Activated T-helper 2 cell treated with anti-CD3 and anti-CD28 coated beads, Interferon-gamma antibody, Interleukin-2, Interleukin-4, amounts not matched to agents 10 μg/mL and 5 μg/mL and 100 μg/mL, durations not matched to agents 14 hours and 24 hours and 36 hours (primary cell): ENCODE data around the gene TXLNB. TPM values are rescaled to one million over a fixed set of nuclear protein-coding genes. Genes with fewer than 3 reads are reported as not detected.

Experiments used
- DNase-seq: peaks from one replicate; pipeline ENCODE4 v3.0.0; 2021; ENCODE audit warnings: low spot score
- H3K27ac Mint-ChIP-seq: one replicate; pipeline ENCODE4 v1.8.0; 2021; ENCODE audit warnings: mixed read lengths
- H3K27me3 Mint-ChIP-seq: one replicate; pipeline ENCODE4 v1.8.0; 2021; ENCODE audit warnings: low read depth, mixed read lengths
- H3K36me3 Mint-ChIP-seq: one replicate; pipeline ENCODE4 v1.8.0; 2021; ENCODE audit warnings: low read depth, mixed read lengths
- H3K4me1 Mint-ChIP-seq: one replicate; pipeline ENCODE4 v1.8.0; 2021; ENCODE audit warnings: low read depth, mixed read lengths
- H3K4me3 Mint-ChIP-seq: one replicate; pipeline ENCODE4 v1.8.0; 2021; ENCODE audit warnings: low read depth, mild to moderate bottlenecking, moderate library complexity, mixed read lengths
- H3K9me3 Mint-ChIP-seq: one replicate; pipeline ENCODE4 v1.8.0; 2021; ENCODE audit warnings: mixed read lengths
- intact Hi-C: fragments of 100-400 bp; cut with micrococcal nuclease; formaldehyde crosslinking; loops from one replicate; pipeline ENCODE4 v1.15.1; 2023
- total RNA-seq: library from RNA; stranded (reverse); gene quantifications from 2 replicates; pipeline ENCODE4 v1.2.3, GENCODE V29; 2022

The TXLNB gene
- total RNA-seq, 1 donor from 2014 or later: 0.05 TPM

DNA sequence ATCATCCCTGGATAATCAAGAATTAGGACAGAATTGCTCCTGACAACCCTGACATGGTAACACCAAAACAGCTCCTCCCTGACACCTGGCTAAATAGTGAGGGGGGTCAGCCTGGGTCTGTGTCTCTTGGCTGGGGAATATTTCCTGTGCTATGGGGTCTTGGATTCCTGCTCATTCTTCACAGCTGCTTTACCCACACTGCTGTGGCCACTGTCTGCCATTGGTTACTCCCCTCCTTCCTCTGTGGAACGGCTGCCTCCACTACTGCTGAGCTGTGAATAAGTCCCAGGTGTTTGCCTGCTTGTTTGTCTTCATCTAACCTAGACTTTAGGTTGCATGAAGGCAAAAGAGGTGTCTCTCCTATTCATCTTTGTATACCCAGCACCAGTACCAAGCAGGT is 33.9 kb upstream of the TXLNB start:
- no peak for DNase-seq
- Mint-ChIP-seq H3K27me3 (no peaks in the 10 kb centered on the region), H3K9me3 (peaks cover 24% of the 10 kb centered on the region), H3K36me3 (peaks cover 14% of the 10 kb centered on the region), H3K4me1 (peaks cover 22% of the 10 kb centered on the region), H3K4me3 (no peak overlapping the region), H3K27ac (peak overlapping the region; percentile 45)
- intact Hi-C loops: no loop called here

DNA sequence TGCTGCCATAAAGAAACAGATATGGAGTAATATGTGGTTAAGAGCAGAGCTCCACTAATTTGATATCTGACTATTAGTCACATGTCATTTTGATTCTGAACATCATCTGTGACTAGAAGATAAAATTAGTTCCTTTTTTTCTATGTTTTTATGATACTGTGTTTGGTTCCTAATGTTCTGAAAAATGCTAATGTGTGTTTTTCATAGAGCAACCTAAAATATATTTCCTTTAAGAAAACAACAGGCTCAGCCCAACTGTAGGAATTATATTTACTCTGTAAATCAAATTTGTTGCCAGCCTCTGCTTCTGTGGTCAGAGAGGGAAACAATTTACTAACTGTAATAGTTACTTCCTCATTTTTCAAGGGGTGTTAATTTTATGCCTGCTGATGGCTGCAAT is 33.3 kb upstream of the TXLNB start:
- Mint-ChIP-seq H3K36me3 (peaks cover 14% of the 10 kb centered on the region), H3K4me3 (no peak overlapping the region), H3K27me3 (no peaks in the 10 kb centered on the region), H3K9me3 (peaks cover 24% of the 10 kb centered on the region), H3K27ac (no peak overlapping the region), H3K4me1 (peaks cover 20% of the 10 kb centered on the region)
- intact Hi-C loops: no loop called here
- DNase-seq: no peak

DNA sequence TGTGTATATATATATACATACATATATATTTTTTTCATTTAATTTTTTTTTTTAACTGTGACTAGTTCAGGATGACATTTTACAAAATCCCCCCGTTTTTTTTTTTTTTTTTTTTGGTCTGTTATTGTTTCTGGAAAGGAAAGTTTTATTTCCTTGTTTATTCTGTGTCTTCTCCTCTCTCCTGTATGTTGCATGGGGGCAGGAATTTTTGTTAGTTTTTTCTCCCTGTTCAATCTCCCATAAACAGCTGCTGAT is 32.4 kb upstream of the TXLNB start:
- Mint-ChIP-seq H3K27ac (peak overlapping the region; percentile 95), H3K4me3 (no peak overlapping the region), H3K36me3 (peaks cover 14% of the 10 kb centered on the region), H3K4me1 (peaks cover 19% of the 10 kb centered on the region), H3K27me3 (no peaks in the 10 kb centered on the region), H3K9me3 (peaks cover 24% of the 10 kb centered on the region)
- intact Hi-C loops: no loop called here
- no peak for DNase-seq

DNA sequence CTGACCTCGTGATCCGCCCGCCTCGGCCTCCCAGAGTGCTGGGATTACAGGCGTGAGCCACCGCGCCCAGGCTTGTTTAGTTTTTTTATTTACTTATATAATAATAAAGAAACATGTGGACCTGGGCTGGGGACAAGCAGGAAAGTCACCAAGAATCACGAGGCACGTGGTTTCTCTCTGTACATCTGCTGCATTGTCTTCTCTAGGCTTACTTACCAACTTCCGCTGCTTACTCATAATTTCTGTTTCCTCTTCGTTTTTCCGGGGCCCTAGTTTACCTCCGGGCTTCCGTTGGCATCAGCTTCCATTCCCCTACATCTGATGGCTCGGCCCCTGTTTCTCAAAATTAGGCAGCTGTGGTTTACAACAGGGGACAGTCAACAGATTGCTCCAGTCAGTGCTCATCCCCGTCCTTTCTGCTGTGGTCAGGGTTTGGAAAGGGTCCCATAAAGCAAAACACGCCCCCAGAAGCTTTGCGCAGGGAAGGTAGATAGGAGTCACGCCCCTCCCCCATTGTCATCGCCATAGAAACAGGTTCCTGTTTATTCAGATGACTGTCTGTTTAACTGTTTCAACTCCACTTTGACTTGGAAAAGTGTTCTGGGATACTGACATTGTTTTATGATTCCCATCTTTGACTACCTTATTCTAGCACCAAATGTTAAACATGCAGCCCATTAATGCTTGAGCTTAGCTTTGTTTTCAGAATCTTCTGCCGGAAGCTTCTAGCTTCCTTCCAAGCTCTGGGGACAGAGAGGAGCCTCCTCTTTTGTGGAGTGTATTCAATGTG is 31.9 kb upstream of the TXLNB start:
- peaks cover 24% of the 10 kb centered on the region for H3K9me3 Mint-ChIP-seq
- intact Hi-C loops: loop anchor here (1.0 kb wide), 3 partner anchors 15 to 198 kb away; no protein-coding TSS in a partner anchor
- peak; percentile 71 for DNase-seq
- H3K27ac Mint-ChIP-seq: peak overlapping the region; percentile 95
- H3K27me3 Mint-ChIP-seq: no peaks in the 10 kb centered on the region
- H3K36me3 Mint-ChIP-seq: peaks cover 14% of the 10 kb centered on the region
- peaks cover 19% of the 10 kb centered on the region for H3K4me1 Mint-ChIP-seq
- H3K4me3 Mint-ChIP-seq: peak overlapping the region; percentile 69

DNA sequence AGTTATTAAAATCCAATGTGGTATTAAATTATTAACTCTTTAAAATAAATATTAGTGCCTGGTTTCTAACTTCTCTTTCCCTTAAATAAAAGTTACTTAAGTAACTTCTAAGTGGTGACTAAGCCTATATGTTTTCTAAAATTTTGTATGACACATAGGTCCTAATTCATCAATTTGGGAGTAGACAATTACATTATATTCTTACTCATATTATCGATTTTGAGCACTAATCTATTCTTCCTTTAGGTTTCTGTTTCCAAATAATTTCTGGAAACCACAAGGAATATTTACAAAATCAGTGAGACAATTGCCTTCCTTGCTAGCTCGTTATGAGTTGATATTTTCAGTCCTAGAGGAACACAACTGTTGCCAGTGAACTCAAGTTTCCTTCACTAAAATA is 28.3 kb upstream of the TXLNB start:
- Mint-ChIP-seq H3K9me3 (peaks cover 19% of the 10 kb centered on the region), H3K4me3 (no peak overlapping the region), H3K27ac (no peak overlapping the region), H3K4me1 (peaks cover 20% of the 10 kb centered on the region), H3K27me3 (no peaks in the 10 kb centered on the region), H3K36me3 (peaks cover 22% of the 10 kb centered on the region)
- intact Hi-C loops: no loop called here
- no peak for DNase-seq

DNA sequence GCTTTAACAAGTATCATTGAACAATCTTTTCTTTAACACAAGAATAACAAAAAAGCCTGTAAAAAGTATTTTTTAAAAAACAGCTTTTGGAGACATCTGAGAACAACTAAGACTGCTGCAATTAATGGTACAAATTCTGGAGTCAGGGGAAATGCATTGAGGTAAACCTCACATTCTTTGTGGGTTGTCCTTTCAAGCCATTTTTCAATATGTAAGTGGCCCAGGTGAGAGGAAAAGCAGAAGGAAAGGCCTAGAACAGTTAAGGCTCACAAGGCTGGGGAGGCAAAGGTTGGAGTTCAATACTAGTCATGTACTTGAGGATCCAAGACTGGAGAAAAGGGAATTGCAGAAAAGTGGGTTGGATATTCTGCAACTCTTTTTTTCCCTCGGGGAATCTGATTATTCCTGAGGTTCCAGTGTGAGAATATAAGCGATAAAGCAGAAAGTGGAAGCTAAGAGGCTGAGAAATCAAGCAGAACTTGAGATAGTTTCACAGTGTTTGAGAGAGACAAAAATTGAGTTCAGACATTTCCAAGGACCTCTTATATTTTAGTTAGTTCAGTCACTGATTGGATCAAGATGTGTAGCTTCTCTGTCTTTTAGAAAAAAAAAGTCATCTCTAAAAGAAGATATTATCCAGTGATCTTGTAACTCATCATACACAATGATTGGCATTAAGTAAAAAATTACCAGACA is 25.0 kb upstream of the TXLNB start:
- Mint-ChIP-seq H3K27ac (no peak overlapping the region), H3K4me1 (peaks cover 5% of the 10 kb centered on the region), H3K27me3 (no peaks in the 10 kb centered on the region), H3K4me3 (no peak overlapping the region), H3K36me3 (peaks cover 8% of the 10 kb centered on the region), H3K9me3 (peaks cover 4% of the 10 kb centered on the region)
- DNase-seq: no peak
- intact Hi-C loops: no loop called here

DNA sequence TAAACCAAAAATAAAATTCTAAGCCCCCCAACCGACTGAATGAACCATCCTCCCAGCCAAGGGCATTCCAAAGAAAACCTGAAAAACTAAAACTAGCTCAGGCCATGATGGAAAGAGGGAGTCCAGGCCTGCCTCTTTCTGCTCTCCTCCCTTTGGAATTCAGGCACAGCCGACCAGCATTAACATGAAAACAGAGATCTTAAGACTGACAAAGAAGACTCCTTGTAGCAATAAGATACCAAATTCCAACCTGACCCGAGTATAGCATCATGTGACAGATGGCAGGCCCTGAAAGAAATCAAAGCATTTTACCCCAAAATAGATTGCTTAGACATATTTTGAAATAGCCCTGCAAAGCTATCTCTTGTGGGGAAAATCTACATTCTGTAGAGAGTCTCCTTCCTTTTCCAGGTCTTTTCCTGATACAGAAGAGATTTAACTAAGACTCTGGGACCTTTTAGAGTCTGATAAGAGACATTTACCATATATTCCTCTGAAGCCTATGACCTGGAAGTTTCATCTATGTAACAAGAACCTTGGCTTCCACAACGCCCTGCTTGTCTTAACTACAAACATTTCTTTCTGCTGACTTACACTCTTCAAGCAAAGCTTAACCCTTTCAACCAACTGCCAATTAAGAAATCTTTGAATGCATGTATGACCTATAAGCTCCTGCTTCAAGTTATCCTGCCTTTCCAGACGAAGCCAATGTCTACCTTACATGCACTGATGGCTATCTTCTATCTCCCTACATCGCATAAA is 22.2 kb upstream of the TXLNB start:
- H3K27me3 Mint-ChIP-seq: no peaks in the 10 kb centered on the region
- peaks cover 16% of the 10 kb centered on the region for H3K4me1 Mint-ChIP-seq
- intact Hi-C loops: no loop called here
- no peak overlapping the region for H3K4me3 Mint-ChIP-seq
- no peak overlapping the region for H3K27ac Mint-ChIP-seq
- peaks cover 4% of the 10 kb centered on the region for H3K9me3 Mint-ChIP-seq
- peaks cover 8% of the 10 kb centered on the region for H3K36me3 Mint-ChIP-seq
- DNase-seq: no peak

DNA sequence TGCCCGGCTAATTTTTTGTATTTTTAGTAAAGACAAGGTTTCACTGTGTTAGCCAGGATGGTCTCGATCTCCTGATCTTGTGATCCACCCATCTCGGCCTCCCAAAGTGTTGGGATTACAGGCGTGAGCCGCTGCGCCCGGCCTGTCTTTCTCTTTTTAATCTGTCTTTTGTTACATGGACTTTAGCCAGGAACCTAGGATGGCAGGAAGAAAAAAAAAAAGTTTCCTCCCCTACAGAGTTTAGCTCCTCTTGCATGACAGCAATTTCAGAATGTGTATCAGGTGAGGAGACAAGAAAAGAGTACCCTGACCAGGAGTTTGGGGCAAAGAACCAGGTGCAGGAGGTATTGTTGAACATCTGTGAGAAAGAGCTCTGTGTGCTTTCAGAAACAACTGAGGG is 21.4 kb upstream of the TXLNB start:
- DNase-seq: no peak
- H3K36me3 Mint-ChIP-seq: peaks cover 8% of the 10 kb centered on the region
- peaks cover 24% of the 10 kb centered on the region for H3K4me1 Mint-ChIP-seq
- H3K27ac Mint-ChIP-seq: no peak overlapping the region
- no peak overlapping the region for H3K4me3 Mint-ChIP-seq
- peaks cover 2% of the 10 kb centered on the region for H3K9me3 Mint-ChIP-seq
- intact Hi-C loops: no loop called here
- H3K27me3 Mint-ChIP-seq: no peaks in the 10 kb centered on the region

DNA sequence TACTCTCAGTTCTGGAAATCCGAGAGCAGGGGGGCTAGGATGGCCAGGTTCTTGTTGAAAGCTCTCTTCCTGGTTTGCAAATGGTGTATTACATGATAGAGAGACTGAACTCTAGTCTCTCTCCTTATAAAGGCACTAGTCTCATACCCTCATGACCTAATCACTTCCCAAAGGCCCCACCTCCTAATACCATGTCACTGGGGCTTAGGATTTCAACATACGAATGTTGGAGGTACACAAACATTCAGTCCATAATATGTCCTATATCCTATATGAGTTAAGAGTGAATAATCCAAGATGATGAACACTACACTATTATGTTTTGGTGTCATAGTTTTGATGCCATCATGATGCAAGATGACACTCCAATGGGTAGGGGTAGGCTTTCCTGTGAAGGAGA is 20.0 kb upstream of the TXLNB start:
- no peak overlapping the region for H3K27ac Mint-ChIP-seq
- intact Hi-C loops: no loop called here
- H3K4me1 Mint-ChIP-seq: peaks cover 28% of the 10 kb centered on the region
- H3K9me3 Mint-ChIP-seq: no peaks in the 10 kb centered on the region
- H3K27me3 Mint-ChIP-seq: no peaks in the 10 kb centered on the region
- no peak overlapping the region for H3K4me3 Mint-ChIP-seq
- no peak for DNase-seq
- peaks cover 4% of the 10 kb centered on the region for H3K36me3 Mint-ChIP-seq

DNA sequence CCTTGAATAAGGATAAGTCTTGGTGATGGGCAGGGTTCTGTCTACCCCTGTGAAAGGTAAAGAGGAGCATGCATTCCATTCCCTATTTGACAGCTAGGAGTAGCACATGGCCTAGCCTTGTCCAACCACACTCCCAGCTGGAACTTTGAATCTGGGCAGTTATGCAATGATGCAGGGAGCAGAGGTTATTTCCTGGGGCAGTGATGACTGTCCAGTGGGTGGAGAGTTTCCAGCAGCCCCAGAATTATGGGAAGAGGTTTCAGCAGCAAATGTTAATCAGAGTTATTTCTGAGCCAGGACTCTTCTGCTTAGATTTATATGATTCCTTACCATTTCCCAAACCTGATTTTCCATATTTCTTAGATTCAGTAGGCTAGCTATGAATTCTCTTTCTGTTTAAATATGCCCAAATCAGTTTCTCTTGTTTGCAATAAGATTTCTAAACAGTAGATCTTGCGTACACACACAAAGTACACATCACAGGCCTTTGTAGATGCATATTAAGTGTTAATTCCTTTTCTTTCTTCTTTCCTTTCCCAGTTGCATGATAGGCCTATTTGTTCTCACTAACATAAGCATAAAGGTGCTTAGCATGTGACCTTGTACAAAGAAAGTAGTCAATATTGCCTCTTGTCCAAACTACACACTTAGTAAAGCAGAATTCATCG is 17.3 kb upstream of the TXLNB start:
- no peaks in the 10 kb centered on the region for H3K9me3 Mint-ChIP-seq
- no peaks in the 10 kb centered on the region for H3K27me3 Mint-ChIP-seq
- H3K36me3 Mint-ChIP-seq: no peaks in the 10 kb centered on the region
- peak overlapping the region; percentile 84 for H3K27ac Mint-ChIP-seq
- intact Hi-C loops: loop anchor here (1.0 kb wide), 2 partner anchors 14 to 18 kb away; partner anchors contain the start of gene TXLNB
- DNase-seq: no peak
- no peak overlapping the region for H3K4me3 Mint-ChIP-seq
- H3K4me1 Mint-ChIP-seq: peaks cover 24% of the 10 kb centered on the region

DNA sequence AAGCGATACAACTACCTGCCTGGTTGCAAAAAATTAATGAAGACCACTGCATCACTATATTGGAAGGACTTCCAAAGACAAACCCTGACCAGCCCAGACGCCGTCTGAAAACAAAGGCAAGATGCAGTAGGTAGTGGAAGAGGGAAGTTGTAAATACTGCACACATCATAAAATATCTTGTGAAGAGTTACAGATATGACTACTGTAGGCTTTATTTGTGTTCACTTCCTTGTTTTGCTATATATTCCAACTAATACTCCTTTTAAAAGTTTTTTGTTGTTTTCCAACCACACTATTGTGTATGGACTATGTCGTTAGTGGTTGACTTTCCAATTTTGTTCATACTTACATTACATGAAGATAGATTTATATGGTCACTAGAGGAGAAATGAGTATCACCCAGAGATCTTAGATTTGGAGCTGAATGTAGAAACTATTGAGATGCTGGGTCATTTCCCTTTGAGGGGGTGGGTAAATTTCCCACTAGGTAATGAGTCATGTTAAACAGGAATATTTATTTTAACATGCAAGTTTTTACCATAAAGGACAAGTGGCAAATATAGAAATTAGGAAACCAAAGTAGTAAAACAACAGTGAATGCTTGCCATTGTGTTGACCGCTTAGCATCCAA is 16.6 kb upstream of the TXLNB start:
- Mint-ChIP-seq H3K27ac (peak overlapping the region; percentile 84), H3K27me3 (no peaks in the 10 kb centered on the region), H3K4me3 (no peak overlapping the region), H3K9me3 (no peaks in the 10 kb centered on the region), H3K4me1 (peaks cover 24% of the 10 kb centered on the region), H3K36me3 (no peaks in the 10 kb centered on the region)
- no peak for DNase-seq
- intact Hi-C loops: loop anchor here (1.0 kb wide), 2 partner anchors 15 to 17 kb away; partner anchors contain the start of gene TXLNB

DNA sequence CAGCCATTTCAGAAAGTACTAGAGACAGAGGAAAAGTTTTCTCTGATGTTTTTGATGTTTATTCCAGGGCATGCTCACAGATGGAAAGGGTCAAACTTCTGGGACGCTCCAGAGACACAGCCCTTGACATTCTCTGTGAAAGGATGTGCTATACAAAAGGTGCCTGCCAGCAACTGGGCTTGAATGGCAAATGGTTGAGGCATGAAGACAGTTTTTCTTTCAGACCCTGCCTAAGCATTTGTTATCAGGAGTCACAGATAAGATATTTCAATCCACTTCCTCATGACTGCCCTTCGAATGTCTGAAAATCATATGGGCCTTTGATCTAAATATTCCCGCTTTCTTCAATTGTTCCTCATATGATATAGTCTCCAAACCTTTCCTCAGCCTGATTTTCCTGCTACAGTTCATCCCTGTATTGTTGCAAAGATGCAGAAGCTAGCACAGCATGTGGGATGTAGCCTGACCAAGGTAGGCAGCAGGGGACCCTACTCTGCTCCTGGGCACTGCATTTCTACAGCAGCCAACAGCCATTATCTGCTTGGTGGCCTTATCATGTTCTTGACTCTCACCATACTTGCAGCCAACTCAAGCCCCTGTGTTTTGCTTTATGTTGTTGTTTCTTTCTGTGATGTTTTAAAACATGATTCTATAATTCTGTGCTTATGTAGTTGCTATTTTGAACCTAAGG is 14.6 kb upstream of the TXLNB start:
- intact Hi-C loops: no loop called here

More for the DNA sequence above, 14.6 kb upstream of the TXLNB start:
- no peak for DNase-seq
- H3K27me3 Mint-ChIP-seq: no peaks in the 10 kb centered on the region
- peaks cover 24% of the 10 kb centered on the region for H3K4me1 Mint-ChIP-seq
- H3K4me3 Mint-ChIP-seq: no peak overlapping the region
- H3K27ac Mint-ChIP-seq: no peak overlapping the region
- no peaks in the 10 kb centered on the region for H3K36me3 Mint-ChIP-seq
- no peaks in the 10 kb centered on the region for H3K9me3 Mint-ChIP-seq
